ENCODE measurements around the gene ACTBL2.
"Not testable (repeated sequence)": the region's sequence is repeated elsewhere in the genome, so short reads cannot be mapped to it uniquely, and the experiment has no call there.

The ACTBL2 gene

GRCh38 chr5:57478826-57479225, 3.8 kb downstream of the ACTBL2 start:
- TF ChIP-seq, protein P1, sequence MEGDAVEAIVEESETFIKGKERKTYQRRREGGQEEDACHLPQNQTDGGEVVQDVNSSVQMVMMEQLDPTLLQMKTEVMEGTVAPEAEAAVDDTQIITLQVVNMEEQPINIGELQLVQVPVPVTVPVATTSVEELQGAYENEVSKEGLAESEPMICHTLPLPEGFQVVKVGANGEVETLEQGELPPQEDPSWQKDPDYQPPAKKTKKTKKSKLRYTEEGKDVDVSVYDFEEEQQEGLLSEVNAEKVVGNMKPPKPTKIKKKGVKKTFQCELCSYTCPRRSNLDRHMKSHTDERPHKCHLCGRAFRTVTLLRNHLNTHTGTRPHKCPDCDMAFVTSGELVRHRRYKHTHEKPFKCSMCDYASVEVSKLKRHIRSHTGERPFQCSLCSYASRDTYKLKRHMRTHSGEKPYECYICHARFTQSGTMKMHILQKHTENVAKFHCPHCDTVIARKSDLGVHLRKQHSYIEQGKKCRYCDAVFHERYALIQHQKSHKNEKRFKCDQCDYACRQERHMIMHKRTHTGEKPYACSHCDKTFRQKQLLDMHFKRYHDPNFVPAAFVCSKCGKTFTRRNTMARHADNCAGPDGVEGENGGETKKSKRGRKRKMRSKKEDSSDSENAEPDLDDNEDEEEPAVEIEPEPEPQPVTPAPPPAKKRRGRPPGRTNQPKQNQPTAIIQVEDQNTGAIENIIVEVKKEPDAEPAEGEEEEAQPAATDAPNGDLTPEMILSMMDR (IDR thresholded peaks at IDR 0.05; ENCODE audit: low read depth, low read length, missing control alignments), result no peak
- no peak for DNase-seq (ENCODE audit: extremely low read depth, low read depth)
- no peak overlapping the region for H3K4me3 ChIP-seq (replicated peaks; ENCODE audit: low read depth, low read length)

DNA sequence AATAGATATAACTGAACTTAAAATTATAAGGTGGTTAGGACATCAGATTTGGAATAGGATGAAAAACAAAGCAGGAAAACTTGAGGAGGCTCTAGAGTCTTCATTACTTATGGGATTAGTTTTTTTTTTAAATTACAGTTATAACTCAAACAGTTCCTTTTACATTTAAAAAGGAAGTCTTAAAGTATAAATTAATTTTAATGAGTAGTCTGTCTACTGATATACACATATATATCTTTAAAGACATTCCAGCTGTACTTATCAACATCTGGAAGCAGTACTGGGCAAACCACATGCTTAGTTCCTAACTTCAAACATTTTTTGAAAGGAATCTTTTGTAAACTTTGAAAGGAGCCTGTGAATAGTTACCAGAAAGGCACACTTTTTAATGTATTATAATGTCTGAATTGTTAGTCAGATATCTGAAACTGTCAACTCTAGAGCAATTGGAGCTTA, 6.0 kb downstream of the ACTBL2 start:
- DNase-seq (ENCODE audit: extremely low read depth, low read depth), result no peak
- no peak overlapping the region for H3K4me3 ChIP-seq (replicated peaks; ENCODE audit: low read depth, low read length)
- TF ChIP-seq, protein P1 (IDR thresholded peaks at IDR 0.05; ENCODE audit: low read depth, low read length, missing control alignments), result no peak

GRCh38 chr5:57470339-57470738, 12.3 kb downstream of the ACTBL2 start:
- DNase-seq (ENCODE audit: extremely low read depth, low read depth), result no peak
- TF ChIP-seq, protein P1 (IDR thresholded peaks at IDR 0.05; ENCODE audit: low read depth, low read length, missing control alignments), result no peak
- H3K4me3 ChIP-seq (replicated peaks; ENCODE audit: low read depth, low read length), result no peak overlapping the region

DNA sequence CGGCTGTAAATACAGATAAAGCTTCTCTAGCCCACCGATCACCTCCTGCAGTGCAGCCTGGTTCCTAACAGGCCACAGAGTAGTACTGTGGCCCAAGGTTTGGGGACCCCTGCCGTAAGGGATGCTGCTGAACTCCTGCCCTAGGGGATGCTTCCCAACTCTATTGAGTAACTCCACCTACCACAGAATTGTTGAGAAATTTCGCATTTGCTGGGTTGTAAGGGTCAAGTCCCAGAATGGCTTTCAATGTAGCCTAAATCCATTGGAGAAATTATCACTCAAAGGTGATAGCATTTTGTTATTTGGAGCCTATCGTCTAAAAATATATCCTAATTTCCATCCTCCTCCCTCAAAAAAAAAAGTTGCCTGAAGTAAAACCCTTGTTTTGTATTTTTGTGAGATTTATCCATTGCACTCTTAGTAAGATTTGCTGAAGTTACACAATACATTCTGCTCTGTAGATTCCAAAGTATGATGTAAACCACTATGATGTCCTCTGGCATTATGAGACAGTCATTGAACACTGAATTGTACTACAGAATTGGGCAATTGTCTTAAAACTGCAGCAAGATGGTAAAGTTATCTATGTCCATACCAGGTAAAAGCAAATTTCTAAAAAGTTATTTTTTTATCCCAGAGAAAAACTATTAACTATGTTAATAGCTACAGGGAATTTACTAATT, 14.0 kb downstream of the ACTBL2 start:
- TF ChIP-seq, protein P1 (IDR thresholded peaks at IDR 0.05; ENCODE audit: low read depth, low read length, missing control alignments), result no peak
- no peak for DNase-seq (ENCODE audit: extremely low read depth, low read depth)
- H3K4me3 ChIP-seq (replicated peaks; ENCODE audit: low read depth, low read length), result no peak overlapping the region

GRCh38 chr5:57466544-57466943, 16.1 kb downstream of the ACTBL2 start:
- H3K4me3 ChIP-seq (replicated peaks; ENCODE audit: low read depth, low read length), result no peak overlapping the region
- DNase-seq (ENCODE audit: extremely low read depth, low read depth), result no peak
- TF ChIP-seq, protein P1 (IDR thresholded peaks at IDR 0.05; ENCODE audit: low read depth, low read length, missing control alignments), result no peak

DNA sequence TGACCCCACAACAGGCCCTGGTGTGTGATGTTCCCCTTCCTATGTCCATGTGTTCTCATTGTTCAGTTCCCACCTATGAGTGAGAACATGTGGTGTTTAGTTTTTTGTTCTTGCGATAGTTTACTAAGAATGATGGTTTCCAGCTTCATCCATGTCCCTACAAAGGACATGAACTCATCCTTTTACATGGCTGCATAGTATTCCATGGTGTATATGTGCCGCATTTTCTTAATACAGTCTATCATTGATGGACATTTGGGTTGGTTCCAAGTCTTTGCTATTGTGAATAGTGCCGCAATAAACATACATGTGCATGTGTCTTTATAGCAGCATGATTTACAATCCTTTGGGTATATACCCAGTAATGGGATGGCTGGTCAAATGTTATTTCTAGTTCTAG, 22.6 kb downstream of the ACTBL2 start:
- DNase-seq (ENCODE audit: extremely low read depth, low read depth); H3K4me3 ChIP-seq (replicated peaks; ENCODE audit: low read depth, low read length): not testable (repeated sequence)

- TF ChIP-seq, protein P1 (IDR thresholded peaks at IDR 0.05; ENCODE audit: low read depth, low read length, missing control alignments), result no peak
- no peak overlapping the region for H3K4me3 ChIP-seq (replicated peaks; ENCODE audit: low read depth, low read length)
- DNase-seq (ENCODE audit: extremely low read depth, low read depth), result no peak
These were observed 24.2 kb downstream of the ACTBL2 start for GRCh38 chr5:57458443-57458842.

Measured in HFF-Myc (cell line).